Skeletal muscle tissue (tissue), 4 donors: ENCODE measurements around the gene WDTC1. TPM values are rescaled to one million over a fixed set of nuclear protein-coding genes. Genes with fewer than 3 reads are reported as not detected.

Experiments
- H3K27ac ChIP-seq: one replicate; pipeline ENCODE4 v1.7.0; 2013; ENCODE audit warnings: mild to moderate bottlenecking, low read depth, low read length, inconsistent platforms
- H3K27me3 ChIP-seq, 3 donors: one replicate each; pipeline ENCODE4 v1.7.0; 2013; ENCODE audit warnings: low read length in 3 of 3; ENCODE audit not compliant: control insufficient read depth in 3 of 3, insufficient read depth in 3 of 3
- H3K36me3 ChIP-seq, 3 donors: one replicate each; pipeline ENCODE4 v1.7.0; 2013; ENCODE audit warnings: low read length in 3 of 3; ENCODE audit not compliant: control insufficient read depth in 3 of 3, insufficient read depth in 3 of 3
- H3K4me1 ChIP-seq, 3 donors: one replicate each; pipeline ENCODE4 v1.7.0; 2013; ENCODE audit warnings: low read length in 3 of 3, mild to moderate bottlenecking in 3 of 3; ENCODE audit not compliant: control insufficient read depth in 3 of 3, insufficient read depth in 3 of 3
- H3K4me3 ChIP-seq, 3 donors: one replicate each; pipeline ENCODE4 v1.7.0; 2013; ENCODE audit warnings: low read length in 3 of 3
- H3K9ac ChIP-seq, 3 donors: one replicate each; pipeline ENCODE4 v1.7.0; 2013; ENCODE audit warnings: low read length in 3 of 3, mild to moderate bottlenecking in 3 of 3, moderate library complexity in 2 of 3, low read depth in 1 of 3
- H3K9me3 ChIP-seq, 3 donors: one replicate each; pipeline ENCODE4 v1.7.0; 2013; ENCODE audit warnings: low read length in 3 of 3; ENCODE audit not compliant: control insufficient read depth in 3 of 3
- total RNA-seq: library from RNA; depleted of rRNA; stranded (reverse); fragments of >200 nt; gene quantifications from one replicate; pipeline ENCODE4 v1.2.3, GENCODE V29; 2014
- donor health status: Osteomylitis.

Gene WDTC1
- total RNA-seq, 1 donor from 2014 or later, result 13.0 TPM

DNA sequence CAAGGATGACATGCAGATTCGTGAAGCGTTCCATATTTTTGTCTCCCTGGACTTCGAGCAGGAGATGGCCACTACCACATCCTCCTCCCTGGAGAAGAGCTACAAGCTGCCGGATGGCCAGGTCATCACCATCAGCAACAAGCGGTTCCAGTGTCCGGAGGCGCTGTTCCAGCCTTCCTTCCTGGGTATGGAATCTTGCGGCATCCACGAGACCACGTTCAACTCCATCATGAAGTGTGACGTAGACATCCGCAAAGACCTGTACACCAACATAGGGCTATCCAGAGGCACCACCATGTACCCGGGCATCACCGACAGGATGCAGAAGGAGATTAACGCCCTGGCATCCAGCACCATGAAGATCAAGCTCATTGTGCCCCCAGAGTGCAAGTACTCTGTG is 90.9 kb downstream of the WDTC1 start:
- Histone ChIP-seq H3K4me1 (peaks cover 31 to 60% (median 37%) of the 10 kb centered on the region in 3 donors), H3K36me3 (peaks cover 10 to 14% (median 14%) of the 10 kb centered on the region in 3 donors), H3K9me3 (no peaks in the 10 kb centered on the region), H3K27ac (no peak overlapping the region), H3K4me3 (no peak overlapping the region), H3K27me3 (no peaks in the 10 kb centered on the region), H3K9ac (no peak overlapping the region)

GRCh38 chr1:27327964-27328363 is 93.5 kb downstream of the WDTC1 start:
- Histone ChIP-seq H3K9ac (no peak overlapping the region), H3K4me1 (peaks cover 24 to 50% (median 37%) of the 10 kb centered on the region in 3 donors), H3K4me3 (no peak overlapping the region), H3K9me3 (no peaks in the 10 kb centered on the region), H3K27me3 (no peaks in the 10 kb centered on the region), H3K36me3 (peaks cover 29 to 37% (median 33%) of the 10 kb centered on the region in 3 donors), H3K27ac (no peak overlapping the region)

GRCh38 chr1:27330786-27331185 is 96.4 kb downstream of the WDTC1 start:
- no peaks in the 10 kb centered on the region for H3K9me3 ChIP-seq
- peak overlapping the region in 1 of 3 donors; percentile 25 for H3K9ac ChIP-seq
- H3K27me3 ChIP-seq, result no peaks in the 10 kb centered on the region
- no peak overlapping the region for H3K4me3 ChIP-seq
- H3K27ac ChIP-seq, result no peak overlapping the region
- H3K36me3 ChIP-seq, result peaks cover 50 to 51% (median 51%) of the 10 kb centered on the region in 3 donors
- H3K4me1 ChIP-seq, result peaks cover 17 to 32% (median 18%) of the 10 kb centered on the region in 3 donors

- Histone ChIP-seq H3K36me3 (peaks cover 53 to 56% (median 56%) of the 10 kb centered on the region in 3 donors), H3K9me3 (no peaks in the 10 kb centered on the region), H3K27me3 (no peaks in the 10 kb centered on the region), H3K4me3 (no peak overlapping the region), H3K27ac (no peak overlapping the region), H3K4me1 (peaks cover 12 to 27% (median 18%) of the 10 kb centered on the region in 3 donors), H3K9ac (no peak overlapping the region)
Observed at GRCh38 chr1:27331426-27331825, 97.0 kb downstream of the WDTC1 start.

DNA sequence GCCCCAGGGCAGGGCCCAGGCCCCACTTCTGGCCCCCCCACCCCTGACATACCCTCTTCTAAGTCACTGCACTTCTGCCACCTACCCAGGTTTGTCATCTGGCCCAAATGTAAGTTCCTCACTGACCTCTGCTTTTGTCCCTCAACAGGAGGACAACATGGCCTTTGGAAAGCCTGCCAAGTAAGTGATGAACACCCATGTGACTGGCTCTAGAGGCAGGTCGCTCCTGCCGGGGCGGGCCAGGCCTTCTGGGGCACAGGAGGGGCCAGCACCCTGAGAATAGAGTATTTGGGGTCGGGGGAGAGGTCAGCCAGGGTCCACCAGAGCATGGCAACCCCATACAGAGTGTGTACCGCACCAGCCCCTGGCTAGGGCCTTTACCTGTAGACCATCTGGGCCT is 97.5 kb downstream of the WDTC1 start:
- Histone ChIP-seq H3K27me3 (no peaks in the 10 kb centered on the region), H3K4me1 (peaks cover 7 to 22% (median 15%) of the 10 kb centered on the region in 3 donors), H3K9ac (peak overlapping the region in 1 of 3 donors; percentile 45), H3K36me3 (peaks cover 58 to 61% (median 60%) of the 10 kb centered on the region in 3 donors), H3K4me3 (no peak overlapping the region), H3K9me3 (no peaks in the 10 kb centered on the region), H3K27ac (no peak overlapping the region)

DNA sequence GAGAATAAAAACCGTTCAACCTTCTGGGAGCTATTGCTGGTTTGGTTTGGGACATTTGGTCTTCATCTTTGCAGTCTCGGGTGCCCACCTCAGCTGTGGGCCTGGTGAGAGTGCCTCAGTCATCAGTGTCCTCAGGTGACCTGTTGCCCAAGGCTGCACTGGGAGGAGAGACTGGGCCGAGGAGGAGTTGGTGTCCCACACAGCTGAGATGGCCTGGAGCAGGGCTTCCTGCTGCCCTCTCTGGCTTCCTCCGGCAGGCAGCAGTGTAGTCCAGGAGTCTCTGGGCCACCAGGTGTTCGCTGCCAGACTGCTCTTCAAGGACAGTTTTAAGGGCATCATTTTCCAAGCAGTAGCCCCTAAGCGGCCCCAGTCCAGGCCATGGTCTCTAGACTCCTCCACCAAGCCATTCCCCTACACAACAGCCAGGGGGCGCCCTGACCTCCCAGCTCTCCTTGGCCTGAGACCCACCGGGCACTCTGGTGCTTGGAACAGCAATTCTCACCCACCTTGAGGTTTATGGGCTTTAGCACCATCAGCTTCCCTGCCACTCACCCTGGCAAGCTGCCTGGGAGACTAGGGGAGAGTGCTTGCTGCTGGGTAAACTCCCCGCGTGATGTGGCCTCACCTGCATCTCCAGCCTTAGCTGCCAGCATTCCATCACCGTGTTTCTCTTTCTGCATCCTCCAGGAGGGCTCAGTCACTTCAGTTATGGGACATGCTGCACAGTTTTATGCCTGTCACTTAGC is 98.3 kb downstream of the WDTC1 start:
- Histone ChIP-seq H3K4me1 (peaks cover 4 to 16% (median 14%) of the 10 kb centered on the region in 3 donors), H3K9me3 (no peaks in the 10 kb centered on the region), H3K36me3 (peaks cover 59 to 61% (median 60%) of the 10 kb centered on the region in 3 donors), H3K4me3 (no peak overlapping the region), H3K9ac (peak overlapping the region in 1 of 3 donors; percentile 8), H3K27ac (no peak overlapping the region), H3K27me3 (no peaks in the 10 kb centered on the region)

DNA sequence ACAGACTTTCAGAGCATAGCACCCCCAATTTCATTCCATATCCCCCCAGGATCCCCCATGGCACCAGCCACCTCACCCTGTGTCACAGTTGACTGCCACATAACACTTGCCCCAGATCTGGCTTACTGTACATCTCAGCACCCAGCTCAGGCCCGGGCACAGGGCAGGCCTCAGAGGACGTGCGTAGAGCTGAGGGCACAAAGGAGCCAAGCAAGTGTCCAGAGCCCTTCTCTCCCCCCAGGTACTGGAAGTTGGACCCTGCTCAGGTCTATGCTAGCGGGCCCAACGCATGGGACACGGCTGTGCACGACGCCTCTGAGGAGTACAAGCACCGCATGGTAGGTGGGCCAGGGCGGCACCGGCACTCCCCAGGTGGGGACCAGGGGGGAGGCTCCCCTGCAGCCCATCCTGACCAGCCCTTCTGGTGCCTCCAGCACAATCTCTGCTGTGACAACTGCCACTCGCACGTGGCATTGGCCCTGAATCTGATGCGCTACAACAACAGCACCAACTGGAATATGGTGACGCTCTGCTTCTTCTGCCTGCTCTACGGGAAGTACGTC is 99.4 kb downstream of the WDTC1 start:
- Histone ChIP-seq H3K36me3 (peaks cover 58 to 60% (median 59%) of the 10 kb centered on the region in 3 donors), H3K27ac (no peak overlapping the region), H3K4me3 (no peak overlapping the region), H3K9ac (no peak overlapping the region), H3K4me1 (peaks cover 4 to 9% (median 6%) of the 10 kb centered on the region in 3 donors), H3K9me3 (no peaks in the 10 kb centered on the region), H3K27me3 (no peaks in the 10 kb centered on the region)

- Histone ChIP-seq H3K27ac (no peak overlapping the region), H3K9me3 (no peaks in the 10 kb centered on the region), H3K4me3 (no peak overlapping the region), H3K4me1 (peaks cover 4 to 7% (median 6%) of the 10 kb centered on the region in 3 donors), H3K36me3 (peaks cover 56 to 59% (median 57%) of the 10 kb centered on the region in 3 donors), H3K9ac (no peak overlapping the region), H3K27me3 (no peaks in the 10 kb centered on the region)
Observed at GRCh38 chr1:27335506-27336422, 101.3 kb downstream of the WDTC1 start.

- Histone ChIP-seq H3K27ac (no peak overlapping the region), H3K36me3 (peaks cover 48 to 52% (median 52%) of the 10 kb centered on the region in 3 donors), H3K9ac (no peak overlapping the region)
Observed at GRCh38 chr1:27336756-27337155, 102.3 kb downstream of the WDTC1 start.

More at GRCh38 chr1:27336756-27337155, 102.3 kb downstream of the WDTC1 start:
- Histone ChIP-seq H3K9me3 (no peaks in the 10 kb centered on the region), H3K27me3 (no peaks in the 10 kb centered on the region), H3K4me3 (no peak overlapping the region), H3K4me1 (peaks cover 4 to 7% (median 6%) of the 10 kb centered on the region in 3 donors)
